GM10266 (cell line): ENCODE results near the gene GALNT1.

ENCODE experiments used
- DNase-seq: peaks from one replicate; pipeline ENCODE4 v3.0.0; 2012; ENCODE audit errors: extremely low spot score
- CTCF ChIP-seq: IDR thresholded peaks from 2 replicates; pipeline ENCODE4 v1.5.1; 2012; ENCODE audit warnings: mild to moderate bottlenecking, low read depth; ENCODE audit not compliant: control insufficient read depth, insufficient read depth; ENCODE audit errors: missing control alignments

GALNT1 gene

GRCh38 chr18:35641916-35642315, 60.4 kb downstream of the GALNT1 start:
- no peak for TF ChIP-seq CTCF
- no peak for DNase-seq

GRCh38 chr18:35642802-35643201, 61.3 kb downstream of the GALNT1 start:
- no peak for TF ChIP-seq CTCF
- no peak for DNase-seq

- DNase-seq, result no peak
- no peak for TF ChIP-seq CTCF
Observed at GRCh38 chr18:35646449-35646848, 64.9 kb downstream of the GALNT1 start.

GRCh38 chr18:35653392-35654135, 72.0 kb downstream of the GALNT1 start:
- TF ChIP-seq CTCF, result no peak
- DNase-seq, result no peak

GRCh38 chr18:35658112-35658511, 76.6 kb downstream of the GALNT1 start:
- TF ChIP-seq CTCF, result no peak
- DNase-seq, result no peak

- no peak for TF ChIP-seq CTCF
Observed at GRCh38 chr18:35661483-35662146, 80.1 kb downstream of the GALNT1 start.

More at GRCh38 chr18:35661483-35662146, 80.1 kb downstream of the GALNT1 start:
- peak; percentile 10 for DNase-seq
